ENCODE measurements around the gene GALNT12. TPM values are rescaled to one million over a fixed set of nuclear protein-coding genes. Genes with fewer than 3 reads are reported as not detected.

GALNT12 gene
- total RNA-seq, 1 donor from 2014 or later: 46.5 TPM

DNA sequence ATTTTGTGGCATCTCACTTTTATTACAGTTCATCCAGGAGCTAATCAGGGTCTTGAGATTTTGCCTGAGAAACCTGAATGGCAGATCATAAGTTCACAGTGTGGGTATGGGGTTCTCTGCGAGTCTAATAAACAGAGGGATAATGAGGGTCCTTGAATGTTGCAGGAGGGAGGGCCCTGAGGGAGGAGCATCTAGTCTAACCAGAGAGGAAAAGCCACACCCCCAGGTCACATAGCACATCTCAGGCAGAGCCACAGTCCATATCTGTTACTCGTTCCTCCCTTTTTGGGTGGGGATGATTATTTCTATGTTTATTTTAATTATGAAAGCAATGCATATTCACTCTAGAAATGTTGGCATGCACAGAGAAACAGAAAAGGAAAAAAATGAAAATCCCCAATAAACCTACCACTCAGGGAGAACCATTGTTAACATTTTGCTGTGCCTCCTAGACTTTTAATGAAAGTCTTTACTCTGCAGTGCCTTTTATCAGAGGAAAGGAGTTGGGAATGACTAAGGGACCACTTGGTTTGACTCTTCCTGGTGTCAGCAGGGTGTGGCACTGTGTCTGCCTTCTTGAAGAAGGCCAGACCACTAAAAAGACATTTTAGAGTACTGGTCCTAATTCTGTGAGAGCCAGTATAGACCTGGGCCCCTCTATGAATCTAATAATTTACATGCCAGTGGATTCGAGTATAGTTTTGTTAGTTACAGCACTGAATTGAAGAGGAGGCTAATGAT lies 2.8 kb downstream of the GALNT12 start:
- Histone ChIP-seq H3K9me3 (ENCODE audit: low read depth) (no peaks in the 10 kb centered on the region), H3K27me3 (peaks cover 3% of the 10 kb centered on the region), H3K4me2 (peak overlapping the region; percentile 69), H3K36me3 (no peaks in the 10 kb centered on the region), H3K79me2 (ENCODE audit: low read depth) (peaks cover 20% of the 10 kb centered on the region), H3K4me1 (peaks cover 29% of the 10 kb centered on the region), H2AFZ (replicated peaks) (no peak overlapping the region), H3K4me3 (no peak overlapping the region), H3K27ac (peak overlapping the region; percentile 73), H3F3A (ENCODE audit: low read depth) (peaks cover 36% of the 10 kb centered on the region), H4K20me1 (ENCODE audit: low read depth) (peaks cover 11% of the 10 kb centered on the region), H3K9ac (no peak overlapping the region)
- DNase-seq (ENCODE audit: low spot score): peak; percentile 45
- H3K9me3 Mint-ChIP-seq: peaks cover 4% of the 10 kb centered on the region
- TF ChIP-seq, protein P1, sequence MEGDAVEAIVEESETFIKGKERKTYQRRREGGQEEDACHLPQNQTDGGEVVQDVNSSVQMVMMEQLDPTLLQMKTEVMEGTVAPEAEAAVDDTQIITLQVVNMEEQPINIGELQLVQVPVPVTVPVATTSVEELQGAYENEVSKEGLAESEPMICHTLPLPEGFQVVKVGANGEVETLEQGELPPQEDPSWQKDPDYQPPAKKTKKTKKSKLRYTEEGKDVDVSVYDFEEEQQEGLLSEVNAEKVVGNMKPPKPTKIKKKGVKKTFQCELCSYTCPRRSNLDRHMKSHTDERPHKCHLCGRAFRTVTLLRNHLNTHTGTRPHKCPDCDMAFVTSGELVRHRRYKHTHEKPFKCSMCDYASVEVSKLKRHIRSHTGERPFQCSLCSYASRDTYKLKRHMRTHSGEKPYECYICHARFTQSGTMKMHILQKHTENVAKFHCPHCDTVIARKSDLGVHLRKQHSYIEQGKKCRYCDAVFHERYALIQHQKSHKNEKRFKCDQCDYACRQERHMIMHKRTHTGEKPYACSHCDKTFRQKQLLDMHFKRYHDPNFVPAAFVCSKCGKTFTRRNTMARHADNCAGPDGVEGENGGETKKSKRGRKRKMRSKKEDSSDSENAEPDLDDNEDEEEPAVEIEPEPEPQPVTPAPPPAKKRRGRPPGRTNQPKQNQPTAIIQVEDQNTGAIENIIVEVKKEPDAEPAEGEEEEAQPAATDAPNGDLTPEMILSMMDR (IDR thresholded peaks at IDR 0.05): no peak
- TF ChIP-seq EZH2phosphoT487 (IDR thresholded peaks at IDR 0.05): no peak
- no peak for TF ChIP-seq EZH2 (IDR thresholded peaks at IDR 0.05)
- H3K36me3 Mint-ChIP-seq: peaks cover 12% of the 10 kb centered on the region
- peaks cover 10% of the 10 kb centered on the region for H3K27me3 Mint-ChIP-seq (ENCODE audit: insufficient read depth, low read depth)
- peak overlapping the region; percentile 96 for H3K27ac Mint-ChIP-seq
- peak overlapping the region; percentile 90 for H3K4me3 Mint-ChIP-seq
- peaks cover 47% of the 10 kb centered on the region for H3K4me1 Mint-ChIP-seq

DNA sequence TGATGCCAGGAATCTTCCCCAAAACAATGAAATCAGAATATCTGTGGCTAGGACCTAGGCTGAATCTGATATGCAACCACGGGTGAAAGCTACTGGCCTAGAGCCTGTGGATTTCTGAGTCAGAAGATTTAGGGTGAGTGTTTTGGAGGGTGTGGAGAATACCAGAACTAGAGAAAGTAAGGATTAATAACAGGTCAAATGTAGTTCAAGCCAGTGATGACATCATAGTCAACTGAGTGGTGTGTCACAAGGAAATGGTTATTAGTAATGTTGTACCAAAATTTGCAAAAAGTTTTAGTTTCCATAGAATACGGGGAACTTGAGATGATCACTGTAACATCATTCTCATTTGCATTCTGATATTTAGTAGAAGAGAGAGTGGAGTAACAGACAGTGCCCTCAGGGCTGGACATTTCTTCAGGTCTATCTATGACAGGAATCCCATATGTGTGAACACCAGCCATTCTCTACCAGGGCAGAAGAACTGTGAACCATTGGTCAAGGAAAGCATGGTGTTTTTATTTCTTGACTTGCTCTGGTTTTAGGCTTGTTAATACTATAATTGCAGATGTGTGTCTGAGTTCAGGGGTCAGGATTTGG lies 3.7 kb downstream of the GALNT12 start:
- H3F3A ChIP-seq (ENCODE audit: low read depth): peaks cover 36% of the 10 kb centered on the region
- no peak overlapping the region for H2AFZ ChIP-seq (replicated peaks)
- TF ChIP-seq EZH2phosphoT487 (IDR thresholded peaks at IDR 0.05) (no peak), EZH2 (IDR thresholded peaks at IDR 0.05) (no peak)
- TF ChIP-seq, protein P1 (IDR thresholded peaks at IDR 0.05): no peak
- H3K4me3 ChIP-seq: no peak overlapping the region
- Mint-ChIP-seq H3K36me3 (peaks cover 13% of the 10 kb centered on the region), H3K4me1 (peaks cover 47% of the 10 kb centered on the region), H3K27ac (peak overlapping the region; percentile 65), H3K9me3 (peaks cover 4% of the 10 kb centered on the region), H3K27me3 (ENCODE audit: insufficient read depth, low read depth) (peaks cover 9% of the 10 kb centered on the region), H3K4me3 (peak overlapping the region; percentile 7)
- H3K4me1 ChIP-seq: peaks cover 29% of the 10 kb centered on the region
- DNase-seq (ENCODE audit: low spot score): no peak
- H3K27ac ChIP-seq: peak overlapping the region; percentile 73
- H3K27me3 ChIP-seq: peaks cover 3% of the 10 kb centered on the region
- H3K36me3 ChIP-seq: no peaks in the 10 kb centered on the region
- no peak overlapping the region for H3K9ac ChIP-seq
- H4K20me1 ChIP-seq (ENCODE audit: low read depth): peaks cover 11% of the 10 kb centered on the region
- peaks cover 20% of the 10 kb centered on the region for H3K79me2 ChIP-seq (ENCODE audit: low read depth)
- no peak overlapping the region for H3K4me2 ChIP-seq
- H3K9me3 ChIP-seq (ENCODE audit: low read depth): no peaks in the 10 kb centered on the region

DNA sequence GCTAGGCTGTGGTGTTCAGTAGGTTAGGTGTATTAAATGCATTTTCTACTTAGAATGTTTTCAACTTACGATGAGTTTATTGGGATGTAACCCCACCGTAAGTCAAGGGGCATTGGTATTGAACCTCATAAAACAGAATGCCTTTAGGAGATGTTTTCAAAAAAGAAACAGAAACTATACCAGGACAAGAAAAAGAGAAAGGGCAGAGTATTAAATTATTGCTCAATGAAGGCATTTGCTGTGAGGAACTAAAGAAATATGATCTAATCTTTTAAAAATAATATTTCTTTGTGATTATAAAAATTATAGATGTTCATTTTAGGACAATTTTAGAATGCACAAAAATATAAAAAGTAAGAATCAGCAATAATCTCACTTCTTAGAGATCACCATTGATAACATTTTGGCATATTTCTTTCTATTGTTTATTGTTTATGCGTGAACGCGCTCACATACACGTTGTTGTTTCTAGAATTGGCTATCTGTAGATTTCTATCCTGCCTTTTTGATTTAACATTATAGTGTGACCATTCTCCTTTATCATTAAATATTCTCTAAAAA lies 8.0 kb downstream of the GALNT12 start:
- H3K27ac Mint-ChIP-seq: no peak overlapping the region
- Histone ChIP-seq H3K4me3 (no peak overlapping the region), H3K79me2 (ENCODE audit: low read depth) (peaks cover 20% of the 10 kb centered on the region), H3K36me3 (no peaks in the 10 kb centered on the region), H4K20me1 (ENCODE audit: low read depth) (no peaks in the 10 kb centered on the region), H3K9ac (no peak overlapping the region), H3K27me3 (no peaks in the 10 kb centered on the region), H3F3A (ENCODE audit: low read depth) (peaks cover 9% of the 10 kb centered on the region), H2AFZ (replicated peaks) (no peak overlapping the region), H3K9me3 (ENCODE audit: low read depth) (no peaks in the 10 kb centered on the region), H3K27ac (no peak overlapping the region), H3K4me2 (no peak overlapping the region), H3K4me1 (peaks cover 6% of the 10 kb centered on the region)
- H3K4me1 Mint-ChIP-seq: peaks cover 10% of the 10 kb centered on the region
- H3K9me3 Mint-ChIP-seq: peaks cover 10% of the 10 kb centered on the region
- H3K36me3 Mint-ChIP-seq: peaks cover 28% of the 10 kb centered on the region
- DNase-seq (ENCODE audit: low spot score): no peak
- TF ChIP-seq, protein P1 (IDR thresholded peaks at IDR 0.05): no peak
- TF ChIP-seq EZH2 (IDR thresholded peaks at IDR 0.05) (no peak), EZH2phosphoT487 (IDR thresholded peaks at IDR 0.05) (no peak)
- H3K27me3 Mint-ChIP-seq (ENCODE audit: insufficient read depth, low read depth): peaks cover 6% of the 10 kb centered on the region
- no peak overlapping the region for H3K4me3 Mint-ChIP-seq

Data from neural progenitor cell (in vitro differentiated cells).